ENCODE results near the gene BRAT1. TPM values are rescaled to one million over a fixed set of nuclear protein-coding genes. Genes with fewer than 3 reads are reported as not detected.
A peak's percentile ranks its signal among the peaks of the same experiment; 100 is the strongest.

BRAT1 gene
- total and polyA plus RNA-seq, 2 donors from 2014 or later: 18.7 to 23.7 TPM

DNA sequence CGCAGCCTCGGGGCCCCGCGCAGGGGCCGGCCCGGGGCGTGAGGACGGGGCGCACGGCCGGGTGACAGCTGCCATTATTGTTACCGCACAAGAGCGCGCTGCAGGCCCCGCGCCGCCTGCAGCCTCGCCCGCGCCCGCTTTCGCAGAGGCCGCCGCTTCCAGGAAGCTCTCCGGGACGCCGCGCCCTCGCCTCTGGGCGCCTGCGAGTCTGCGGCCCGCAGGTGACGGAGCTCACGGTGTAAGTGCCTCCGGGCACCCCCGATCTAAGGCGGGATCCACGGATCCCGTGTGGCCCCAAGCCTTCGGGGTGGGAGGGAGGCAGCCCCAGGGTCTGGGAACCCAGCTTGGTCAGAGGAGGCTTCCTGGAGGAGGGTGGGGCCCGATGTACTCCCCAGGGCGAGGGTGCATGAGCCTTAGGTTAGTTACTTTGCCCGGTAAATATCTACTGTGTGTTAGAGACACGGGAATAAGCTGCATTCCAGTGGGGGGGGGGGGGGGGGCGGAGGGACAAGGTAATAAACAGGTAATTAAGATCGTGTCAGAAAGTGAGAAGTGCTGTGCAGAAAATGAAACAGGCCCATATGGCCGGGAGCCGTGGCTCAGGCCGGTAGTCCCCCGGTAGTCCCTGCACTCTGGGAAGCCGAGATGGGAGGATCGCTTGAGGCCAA is 4.1 kb upstream of the BRAT1 start:
- no peak for FAIRE-seq
- DNase-seq: peak in 3 of 5 donors; percentile 13 to 70 (median 48)
- Histone ChIP-seq H3K9me3 (ENCODE audit: control insufficient read depth in 2 of 3, insufficient read depth in 1 of 3, low read length in 3 of 3) (no peaks in the 10 kb centered on the region), H3K9ac (ENCODE audit: low read length in 3 of 3) (peak overlapping the region in 2 of 3 donors; percentile 18 to 65), H3K27me3 (ENCODE audit: control insufficient read depth, insufficient read depth, low read length) (no peaks in the 10 kb centered on the region), H3K27ac (ENCODE audit: low read depth in 2 of 2, low read length in 2 of 2) (no peak overlapping the region), H3K4me1 (ENCODE audit: control insufficient read depth in 2 of 3, insufficient read depth in 2 of 3, low read depth in 1 of 3, low read length in 3 of 3) (peaks cover 0 to 7% (median under 1%) of the 10 kb centered on the region in 3 donors), H3K36me3 (ENCODE audit: control insufficient read depth in 2 of 3, insufficient read depth in 3 of 3, low read length in 3 of 3) (no peaks in the 10 kb centered on the region), H3K4me3 (ENCODE audit: low read length in 3 of 3) (peak overlapping the region; percentile 46 to 79 (median 51))
- TF ChIP-seq, protein P1, sequence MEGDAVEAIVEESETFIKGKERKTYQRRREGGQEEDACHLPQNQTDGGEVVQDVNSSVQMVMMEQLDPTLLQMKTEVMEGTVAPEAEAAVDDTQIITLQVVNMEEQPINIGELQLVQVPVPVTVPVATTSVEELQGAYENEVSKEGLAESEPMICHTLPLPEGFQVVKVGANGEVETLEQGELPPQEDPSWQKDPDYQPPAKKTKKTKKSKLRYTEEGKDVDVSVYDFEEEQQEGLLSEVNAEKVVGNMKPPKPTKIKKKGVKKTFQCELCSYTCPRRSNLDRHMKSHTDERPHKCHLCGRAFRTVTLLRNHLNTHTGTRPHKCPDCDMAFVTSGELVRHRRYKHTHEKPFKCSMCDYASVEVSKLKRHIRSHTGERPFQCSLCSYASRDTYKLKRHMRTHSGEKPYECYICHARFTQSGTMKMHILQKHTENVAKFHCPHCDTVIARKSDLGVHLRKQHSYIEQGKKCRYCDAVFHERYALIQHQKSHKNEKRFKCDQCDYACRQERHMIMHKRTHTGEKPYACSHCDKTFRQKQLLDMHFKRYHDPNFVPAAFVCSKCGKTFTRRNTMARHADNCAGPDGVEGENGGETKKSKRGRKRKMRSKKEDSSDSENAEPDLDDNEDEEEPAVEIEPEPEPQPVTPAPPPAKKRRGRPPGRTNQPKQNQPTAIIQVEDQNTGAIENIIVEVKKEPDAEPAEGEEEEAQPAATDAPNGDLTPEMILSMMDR (IDR thresholded peaks at IDR 0.05; ENCODE audit: borderline replicate concordance, extremely low read depth, insufficient read depth): no peak
- intact Hi-C loops (cut with DNase I): no loop called here

DNA sequence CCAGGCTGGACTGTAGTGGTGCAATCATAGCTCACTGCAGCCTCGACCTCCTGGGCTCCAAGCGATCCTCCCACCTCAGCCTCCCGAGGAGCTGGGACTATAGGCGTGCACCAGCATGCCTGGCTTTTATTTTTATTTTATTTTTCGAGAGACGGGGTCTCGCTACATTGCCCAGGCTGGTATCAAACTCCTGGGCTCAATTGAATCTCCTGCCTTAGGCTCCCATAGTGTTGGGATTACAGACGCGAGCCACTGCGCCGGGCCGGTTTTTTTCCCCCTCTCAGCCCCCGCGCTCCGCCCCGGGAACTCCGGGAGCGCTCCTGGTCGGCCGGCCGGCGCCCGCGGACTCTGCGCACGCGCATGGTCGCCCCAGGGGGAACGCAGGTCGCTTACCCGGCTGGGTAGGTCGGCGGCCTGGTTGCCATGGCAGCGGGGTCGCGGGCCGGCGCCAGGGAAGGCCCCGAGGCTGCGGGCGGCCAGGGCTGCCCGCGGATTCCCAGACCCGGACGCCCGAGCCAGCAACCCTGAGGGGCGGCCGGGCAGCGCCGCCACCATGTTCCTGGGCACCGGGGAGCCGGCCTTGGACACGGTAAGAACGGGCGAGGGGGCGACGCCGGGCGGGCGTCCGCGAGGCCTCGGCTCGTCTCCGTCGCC is 3.4 kb upstream of the BRAT1 start, which contains the start of gene IQCE:
Gene IQCE (plus strand): TSS at position 351 of the 654 bp plus-strand sequence. CDS start 203 bp downstream, at position 554.
- Histone ChIP-seq H3K27me3 (ENCODE audit: control insufficient read depth, insufficient read depth, low read length) (no peaks in the 10 kb centered on the region), H3K36me3 (ENCODE audit: control insufficient read depth in 2 of 3, insufficient read depth in 3 of 3, low read length in 3 of 3) (no peaks in the 10 kb centered on the region), H3K4me1 (ENCODE audit: control insufficient read depth in 2 of 3, insufficient read depth in 2 of 3, low read depth in 1 of 3, low read length in 3 of 3) (peaks cover 0 to 12% (median 8%) of the 10 kb centered on the region in 3 donors), H3K9ac (ENCODE audit: low read length in 3 of 3) (peak within 1 kb of the TSS; percentile 18 to 65 (median 54)), H3K27ac (ENCODE audit: low read depth in 2 of 2, low read length in 2 of 2) (peak within 1 kb of the TSS; percentile 25 to 32), H3K4me3 (ENCODE audit: low read length in 3 of 3) (peak within 1 kb of the TSS; percentile 51 to 79 (median 61)), H3K9me3 (ENCODE audit: control insufficient read depth in 2 of 3, insufficient read depth in 1 of 3, low read length in 3 of 3) (no peaks in the 10 kb centered on the region)
- FAIRE-seq: no peak
- DNase-seq: peak; percentile 92 to 98 (median 97)
- TF ChIP-seq, protein P1 (IDR thresholded peaks at IDR 0.05; ENCODE audit: borderline replicate concordance, extremely low read depth, insufficient read depth): peak; percentile 22
- intact Hi-C loops (cut with DNase I): no loop called here

DNA sequence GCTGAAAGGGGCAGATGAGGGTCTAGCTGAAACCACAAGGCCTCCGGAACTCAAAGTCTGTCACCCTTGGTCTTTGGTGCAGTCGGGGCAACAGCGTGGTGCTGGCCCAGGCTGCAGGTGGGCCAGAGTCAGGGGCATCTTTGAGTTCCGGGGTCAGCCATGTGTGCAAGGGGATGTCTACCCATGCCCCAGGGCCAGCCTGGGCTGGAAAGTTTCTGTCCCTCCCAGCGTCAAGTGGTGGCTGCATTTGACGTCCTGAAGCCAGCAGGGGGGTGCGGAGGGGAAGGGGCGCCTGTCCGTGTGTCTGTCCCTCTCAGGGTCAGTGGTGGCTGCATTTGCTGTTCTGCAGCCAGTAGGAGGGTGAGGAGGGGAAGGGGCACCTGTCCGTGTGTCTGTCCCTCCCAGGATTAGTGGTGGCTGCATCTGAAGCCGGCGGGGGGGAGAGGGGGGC is 638 bp downstream of the BRAT1 start:
- FAIRE-seq (no peak), DNase-seq (peak in 1 of 5 donors; percentile 83)
- Histone ChIP-seq H3K36me3 (ENCODE audit: control insufficient read depth in 2 of 3, insufficient read depth in 3 of 3, low read length in 3 of 3) (peaks cover 0 to 1% (median under 1%) of the 10 kb centered on the region in 3 donors), H3K4me1 (ENCODE audit: control insufficient read depth in 2 of 3, insufficient read depth in 2 of 3, low read depth in 1 of 3, low read length in 3 of 3) (peaks cover 0 to 10% (median 8%) of the 10 kb centered on the region in 3 donors), H3K27ac (ENCODE audit: low read depth in 2 of 2, low read length in 2 of 2) (no peak overlapping the region), H3K27me3 (ENCODE audit: control insufficient read depth, insufficient read depth, low read length) (no peaks in the 10 kb centered on the region), H3K9ac (ENCODE audit: low read length in 3 of 3) (peak overlapping the region in 2 of 3 donors; percentile 44 to 67), H3K9me3 (ENCODE audit: control insufficient read depth in 2 of 3, insufficient read depth in 1 of 3, low read length in 3 of 3) (no peaks in the 10 kb centered on the region), H3K4me3 (ENCODE audit: low read length in 3 of 3) (peak overlapping the region; percentile 73 to 77 (median 73))
- intact Hi-C loops (cut with DNase I): no loop called here
- TF ChIP-seq, protein P1 (IDR thresholded peaks at IDR 0.05; ENCODE audit: borderline replicate concordance, extremely low read depth, insufficient read depth): no peak

Data from kidney (tissue), 14 donors.